GM18870 (cell line): ENCODE results near the gene CTAGE8.
"Not testable (repeated sequence)": the region's sequence is repeated elsewhere in the genome, so short reads cannot be mapped to it uniquely, and the experiment has no call there.

Experiments
- ATAC-seq: cut with Tn5 transposase; IDR thresholded peaks from one replicate; pipeline ENCODE4 v1.9.1; 2021; ENCODE audit warnings: moderate library complexity; ENCODE audit not compliant: unreplicated experiment

The CTAGE8 gene

GRCh38 chr7:144269188-144269587 is at the start of gene CTAGE8:
CTAGE8 (minus strand) TSS chr7:144269288; CDS start chr7:144269250, 38 bp downstream.
- not testable (repeated sequence) for ATAC-seq

DNA sequence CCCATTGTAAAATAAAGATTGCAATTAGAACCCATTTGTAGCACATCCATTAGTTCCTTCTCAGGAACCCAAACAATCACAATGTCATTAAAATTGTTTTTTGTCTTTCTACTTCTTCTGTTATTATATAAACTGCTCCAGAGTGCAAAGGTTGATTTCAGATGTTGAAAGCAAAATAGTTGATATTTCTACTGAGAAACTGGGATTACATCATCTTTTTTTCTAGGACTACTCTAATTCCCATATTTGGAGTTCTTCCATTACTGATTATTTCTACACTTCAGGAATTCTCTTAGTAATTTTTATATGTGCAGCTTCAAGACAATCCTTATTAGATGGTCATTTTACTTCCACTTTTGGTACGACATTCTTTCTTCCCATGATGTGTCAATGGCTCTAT is 48.4 kb upstream of the CTAGE8 start:
- ATAC-seq: not testable (repeated sequence)

DNA sequence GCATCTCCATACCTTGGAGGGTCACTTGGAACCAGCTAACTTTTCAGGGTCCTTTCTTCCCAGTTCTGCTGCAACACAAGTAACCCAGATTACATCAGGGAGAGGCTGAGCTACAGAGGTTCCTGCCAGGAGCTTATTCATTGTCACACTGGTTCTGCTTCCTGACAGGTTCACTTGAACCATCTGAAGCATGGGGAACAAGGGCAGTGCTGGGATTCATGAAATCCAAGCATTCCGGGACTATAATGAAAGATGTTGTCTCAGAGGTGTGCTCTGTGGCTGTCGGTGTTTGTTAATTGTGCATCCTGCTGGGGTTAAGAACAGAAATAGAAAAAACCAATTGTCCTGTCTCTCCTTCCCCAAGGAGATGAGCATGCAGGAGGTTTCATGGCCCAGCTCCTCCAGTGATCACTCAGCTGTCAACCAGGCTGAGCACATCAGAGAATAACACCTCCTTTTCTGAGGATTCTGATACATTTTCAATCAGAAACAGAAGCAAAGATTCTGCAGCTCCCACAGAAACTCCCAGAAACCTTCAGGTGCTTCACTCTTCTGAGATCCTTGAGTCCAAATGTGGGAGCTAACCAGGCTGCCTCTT is 42.9 kb upstream of the CTAGE8 start, which contains the start of gene OR2A1:
TSS of gene OR2A1 (plus strand) at position 548 of the 598 bp plus-strand sequence. CDS start 5,706 bp downstream, outside the sequence.
- ATAC-seq: not testable (repeated sequence)

GRCh38 chr7:144311218-144311617 is 42.1 kb upstream of the CTAGE8 start:
- not testable (repeated sequence) for ATAC-seq

DNA sequence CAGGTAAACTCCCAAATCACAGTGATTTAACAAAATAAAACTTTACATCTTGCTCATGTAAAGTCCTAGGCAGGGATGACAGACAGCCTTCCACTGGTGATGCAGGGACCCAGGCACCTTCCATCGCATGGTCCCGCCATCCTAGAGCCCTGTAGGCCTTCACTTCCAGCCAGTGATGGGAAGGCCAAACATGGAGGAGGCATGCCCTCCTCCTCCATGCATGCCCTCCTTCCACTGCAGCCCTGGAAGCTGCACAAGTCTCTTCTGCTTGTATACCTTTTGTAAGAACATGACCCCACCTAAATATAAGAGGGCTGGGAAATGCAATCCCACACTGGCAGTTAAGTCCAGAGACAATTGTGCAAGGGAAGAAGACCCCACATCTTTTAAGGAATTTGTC is 40.6 kb upstream of the CTAGE8 start:
- not testable (repeated sequence) for ATAC-seq

- not testable (repeated sequence) for ATAC-seq
These were observed 36.1 kb upstream of the CTAGE8 start for GRCh38 chr7:144305156-144305555.

DNA sequence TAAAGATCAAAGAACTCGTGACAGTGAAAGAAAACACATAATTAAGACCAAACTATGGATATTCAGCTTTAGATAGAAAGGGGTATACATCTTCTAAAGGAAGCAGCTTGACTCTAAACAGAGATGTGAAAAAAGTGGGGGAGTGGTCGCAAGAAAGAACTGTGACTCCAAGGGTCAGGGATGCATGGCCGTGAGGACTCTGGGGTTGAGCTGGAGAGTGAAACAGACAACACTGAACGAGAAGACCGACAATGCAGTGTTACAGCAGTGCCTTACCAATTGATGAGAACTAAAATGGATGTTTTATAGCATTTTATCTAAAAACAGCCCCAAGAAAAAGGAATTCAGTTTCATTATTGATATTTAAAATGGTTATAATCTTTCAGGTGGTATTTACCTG is 34.5 kb upstream of the CTAGE8 start:
- not testable (repeated sequence) for ATAC-seq

DNA sequence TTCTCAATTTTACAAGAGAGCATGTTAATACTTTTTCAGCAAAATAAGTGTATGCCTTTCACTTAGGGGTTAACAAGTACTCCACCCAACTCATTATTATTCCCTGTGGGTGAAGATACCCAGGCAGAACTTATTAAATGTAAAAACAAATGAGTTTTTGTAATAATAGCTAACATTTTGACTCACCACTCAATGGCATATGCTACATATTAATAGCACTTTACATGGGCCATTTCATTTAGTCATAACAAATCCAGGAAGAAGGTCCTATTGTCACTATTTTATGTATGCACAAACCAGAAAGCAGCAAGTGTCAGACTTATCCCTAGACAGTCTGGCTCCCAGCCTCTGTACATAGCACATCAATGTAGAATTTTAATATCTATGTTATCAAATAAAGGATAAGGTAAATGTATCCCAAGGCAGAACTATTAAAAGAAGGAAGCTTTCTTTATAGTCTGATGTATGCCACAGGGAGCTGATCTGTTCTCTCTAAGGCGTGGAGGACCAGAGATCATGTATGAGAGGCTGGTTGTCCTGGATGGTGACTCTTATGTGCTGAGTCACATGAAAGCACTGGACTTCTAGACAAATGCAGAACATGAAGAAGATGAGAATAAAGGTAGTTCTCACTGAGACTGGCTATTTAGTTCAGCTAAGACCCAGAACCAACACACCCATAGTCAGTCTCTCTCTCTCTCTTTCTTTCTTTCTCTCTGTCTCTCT is 33.7 kb upstream of the CTAGE8 start:
- ATAC-seq: not testable (repeated sequence)

DNA sequence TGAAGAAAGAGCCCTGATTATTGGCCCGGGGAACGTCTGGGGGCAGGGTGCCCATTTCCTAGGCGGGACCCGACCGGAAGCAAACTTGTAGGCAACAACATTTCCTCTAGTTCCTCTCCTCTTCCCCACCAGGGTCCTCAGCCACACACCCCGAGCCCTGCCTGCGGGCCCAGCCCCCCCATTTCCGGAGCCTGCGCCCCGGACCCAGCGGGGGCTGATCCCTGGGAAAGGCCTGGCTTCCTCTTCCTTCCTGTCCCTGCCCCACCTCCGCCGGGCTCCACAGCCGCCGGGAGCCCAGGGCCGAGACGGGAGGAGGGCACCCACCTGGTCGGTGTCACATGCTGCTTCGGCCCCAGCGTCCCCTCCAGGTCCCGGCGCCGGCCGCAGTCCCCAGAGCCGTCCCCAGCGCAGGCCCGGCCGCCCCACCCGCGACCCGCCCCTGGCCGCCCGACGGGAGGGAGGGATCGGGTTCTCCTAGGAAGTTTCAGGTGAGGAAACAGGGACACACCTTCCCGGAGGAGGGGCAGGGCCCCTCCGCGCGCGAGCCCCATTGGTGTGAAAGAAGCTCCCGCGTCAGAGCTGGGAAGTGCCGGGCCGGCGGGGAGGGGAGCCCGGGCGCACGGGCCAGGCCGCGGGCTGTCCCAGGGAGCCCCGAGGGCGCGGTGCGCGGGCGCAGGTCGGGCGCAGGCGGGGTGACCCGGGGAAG is 24.9 kb upstream of the CTAGE8 start:
- peak; percentile 66 for ATAC-seq

- not testable (repeated sequence) for ATAC-seq
These were observed 23.5 kb upstream of the CTAGE8 start for GRCh38 chr7:144292384-144293161.

DNA sequence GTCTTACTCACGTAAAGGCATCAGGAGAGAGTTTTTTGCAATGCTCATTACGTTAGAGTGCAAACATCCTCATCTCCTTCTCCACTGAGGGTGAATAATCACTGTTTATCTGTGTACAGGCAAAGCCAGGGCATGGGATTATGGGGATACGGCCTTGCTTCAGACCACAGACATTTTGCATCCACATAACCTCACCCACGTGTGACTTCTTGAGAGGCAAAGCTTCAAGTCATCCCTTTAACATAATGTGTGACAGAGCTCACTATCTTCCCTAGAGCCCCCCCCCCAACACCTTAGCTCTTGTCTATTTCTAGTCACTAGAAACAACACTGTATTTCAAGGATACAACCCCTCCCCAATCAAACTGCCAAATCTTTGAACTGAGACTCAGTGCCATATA is 22.5 kb upstream of the CTAGE8 start:
- not testable (repeated sequence) for ATAC-seq

DNA sequence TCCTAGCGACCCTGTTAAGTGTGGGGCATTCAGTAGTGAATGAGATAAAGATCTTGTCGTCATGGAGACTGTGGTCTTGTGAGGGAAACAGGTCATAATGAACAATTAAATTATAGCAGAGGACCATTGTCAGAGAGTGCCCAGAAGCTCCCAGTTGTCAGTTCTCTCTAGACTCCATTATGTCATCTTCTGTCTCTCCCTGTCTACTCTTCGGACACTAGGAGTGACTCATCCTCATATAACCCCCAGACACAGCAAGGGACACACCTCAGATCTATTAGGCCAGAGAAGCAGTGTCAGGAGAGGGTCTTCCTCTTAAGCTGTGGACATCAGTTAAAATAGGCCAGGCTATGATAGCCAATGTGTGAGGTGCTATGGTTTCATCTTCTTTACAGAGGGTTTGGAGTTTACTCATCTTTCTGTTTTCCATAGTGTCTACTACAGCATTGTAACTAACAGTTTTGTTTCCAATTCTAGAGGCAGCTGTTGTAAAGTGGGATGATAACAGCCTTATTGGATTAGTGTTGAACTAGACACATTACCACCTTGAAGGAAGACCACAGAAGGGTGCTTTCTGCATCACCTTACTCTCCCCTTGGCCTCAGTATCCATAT is 18.2 kb upstream of the CTAGE8 start:
- ATAC-seq: not testable (repeated sequence)

DNA sequence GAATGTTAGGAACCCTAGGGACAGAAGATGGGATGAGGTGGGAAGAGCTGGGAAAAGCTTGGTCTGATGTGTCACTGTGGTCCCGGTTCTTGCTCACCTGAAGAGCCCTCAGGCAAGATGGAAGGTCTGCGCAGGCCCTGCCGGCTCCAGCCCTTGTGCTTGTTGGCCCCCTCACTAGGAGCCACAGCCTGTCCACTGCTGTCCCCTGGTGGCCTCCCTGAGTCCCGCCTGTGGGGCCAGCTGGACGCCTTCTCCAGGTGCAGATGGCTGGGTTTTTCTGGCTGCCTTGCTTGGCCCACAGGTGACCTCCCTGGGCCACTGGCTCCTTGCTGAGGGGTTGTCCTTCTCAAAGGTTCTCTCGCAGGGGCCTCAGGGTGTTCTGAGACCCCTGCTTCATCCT is 14.6 kb upstream of the CTAGE8 start:
- not testable (repeated sequence) for ATAC-seq

GRCh38 chr7:144282490-144282889 is 13.4 kb upstream of the CTAGE8 start:
- not testable (repeated sequence) for ATAC-seq

DNA sequence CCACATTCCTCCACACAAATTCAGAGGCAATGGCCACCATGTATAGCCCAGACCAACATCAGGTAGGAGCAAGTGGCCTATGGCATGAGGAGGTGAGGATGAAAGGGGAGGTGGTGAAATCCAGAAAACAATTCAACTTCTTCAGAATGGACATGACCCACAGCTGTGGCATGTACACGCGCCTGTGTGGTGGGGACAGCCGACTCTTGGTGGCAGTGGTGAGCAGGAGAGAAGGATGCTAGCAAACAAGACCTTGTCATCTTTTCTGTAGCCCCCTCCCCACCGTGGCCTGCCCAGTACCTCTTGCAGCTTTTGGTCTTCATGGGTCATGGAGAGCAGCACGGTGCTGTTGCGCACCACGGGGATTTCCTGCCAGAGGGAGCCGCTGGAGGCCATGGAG is 12.9 kb upstream of the CTAGE8 start:
- not testable (repeated sequence) for ATAC-seq

GRCh38 chr7:144280010-144280409 is 10.9 kb upstream of the CTAGE8 start:
- ATAC-seq: not testable (repeated sequence)

DNA sequence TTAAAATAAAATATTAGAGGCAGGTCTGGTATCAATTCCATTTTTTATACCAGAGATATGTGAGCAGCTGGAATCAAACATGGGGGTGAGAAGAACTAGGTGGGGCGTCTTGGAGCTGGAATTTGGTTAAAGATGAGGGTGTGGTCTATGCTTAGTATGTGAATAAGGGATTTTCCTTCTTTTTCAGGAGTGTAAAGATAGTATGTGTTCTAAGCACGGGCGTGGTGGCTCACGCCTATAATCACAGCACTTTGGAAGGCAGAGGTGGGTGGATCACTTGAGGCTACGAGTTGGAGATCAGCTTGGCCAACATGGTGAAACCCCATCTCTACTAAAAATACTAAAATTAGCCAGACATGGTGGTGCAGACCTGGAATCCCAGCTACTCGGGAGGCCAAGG is 6.2 kb upstream of the CTAGE8 start:
- ATAC-seq: not testable (repeated sequence)

- ATAC-seq: not testable (repeated sequence)
These were observed 4.4 kb downstream of the CTAGE8 start, which contains the start of gene OR2A7 for GRCh38 chr7:144264692-144265091. OR2A7 (minus strand) TSS chr7:144264792; CDS start chr7:144259628, 5,164 bp downstream.

DNA sequence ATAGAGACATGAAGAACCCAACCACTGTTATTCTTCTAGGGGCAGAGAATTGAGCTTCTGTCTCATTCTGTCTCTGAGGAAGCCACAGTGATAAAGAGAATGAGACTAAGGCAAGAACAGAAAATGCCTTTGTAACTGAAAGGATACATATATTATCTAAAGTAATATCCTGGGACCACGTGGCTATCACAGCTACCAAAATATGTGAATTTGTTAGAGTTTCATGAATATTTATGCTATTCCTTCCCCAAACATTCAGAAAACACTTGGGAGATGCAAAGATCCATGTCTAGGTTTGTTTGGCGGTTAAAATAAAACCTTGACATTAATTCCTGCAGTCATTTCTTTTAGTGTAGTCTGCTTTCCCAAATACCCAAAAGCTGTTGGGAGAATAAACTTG is 7.0 kb downstream of the CTAGE8 start:
- ATAC-seq: not testable (repeated sequence)

DNA sequence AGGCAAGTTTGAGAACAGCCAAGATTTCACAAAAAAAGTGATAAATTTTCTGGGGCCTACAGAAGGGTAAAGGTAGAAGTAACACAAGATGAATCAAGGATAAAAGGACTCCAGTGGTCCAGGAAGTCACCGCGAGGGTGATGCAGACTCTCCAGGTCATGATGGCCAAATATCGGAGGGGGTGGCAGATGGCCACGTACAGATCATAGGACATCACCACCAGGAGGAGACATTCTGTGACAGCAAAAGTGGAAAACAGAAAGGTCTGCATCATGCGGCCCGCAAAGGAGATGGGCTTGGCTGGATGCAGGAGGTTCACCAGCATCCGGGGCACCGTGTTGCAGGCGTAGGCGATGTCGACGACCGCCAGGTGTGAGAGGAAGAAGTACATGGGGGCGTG is 10.0 kb downstream of the CTAGE8 start:
- ATAC-seq: not testable (repeated sequence)
